ENCODE measurements around the gene NKAIN2.
"Not testable (repeated sequence)": the region's sequence is repeated elsewhere in the genome, so short reads cannot be mapped to it uniquely, and the experiment has no call there.

The NKAIN2 gene

GRCh38 chr6:123895346-123895745 is 91.7 kb downstream of the NKAIN2 start:
- peak; percentile 7 for DNase-seq (ENCODE audit: low spot score)

GRCh38 chr6:123895806-123896205 is 92.1 kb downstream of the NKAIN2 start:
- DNase-seq (ENCODE audit: low spot score), result no peak

GRCh38 chr6:123896869-123897268 is 93.2 kb downstream of the NKAIN2 start:
- DNase-seq (ENCODE audit: low spot score), result no peak

GRCh38 chr6:123897965-123898364 is 94.3 kb downstream of the NKAIN2 start:
- DNase-seq (ENCODE audit: low spot score), result no peak

GRCh38 chr6:123898665-123899064 is 95.0 kb downstream of the NKAIN2 start:
- DNase-seq (ENCODE audit: low spot score), result no peak

- DNase-seq (ENCODE audit: low spot score), result no peak
Measured at GRCh38 chr6:123899745-123900144, 96.1 kb downstream of the NKAIN2 start.

- DNase-seq (ENCODE audit: low spot score), result no peak
Measured at GRCh38 chr6:123901436-123901835, 97.8 kb downstream of the NKAIN2 start.

GRCh38 chr6:123902738-123903313 is 99.2 kb downstream of the NKAIN2 start:
- no peak for DNase-seq (ENCODE audit: low spot score)

- no peak for DNase-seq (ENCODE audit: low spot score)
Measured at GRCh38 chr6:123904228-123904627, 100.6 kb downstream of the NKAIN2 start.

- DNase-seq (ENCODE audit: low spot score), result no peak
Measured at GRCh38 chr6:123908797-123909196, 105.1 kb downstream of the NKAIN2 start.

GRCh38 chr6:123909989-123910388 is 106.3 kb downstream of the NKAIN2 start:
- no peak for DNase-seq (ENCODE audit: low spot score)

GRCh38 chr6:123913863-123914262 is 110.2 kb downstream of the NKAIN2 start:
- DNase-seq (ENCODE audit: low spot score), result no peak

- DNase-seq (ENCODE audit: low spot score), result not testable (repeated sequence)
Measured at GRCh38 chr6:123923379-123923778, 119.7 kb downstream of the NKAIN2 start.

- no peak for DNase-seq (ENCODE audit: low spot score)
Measured at GRCh38 chr6:123925350-123925749, 121.7 kb downstream of the NKAIN2 start.

- DNase-seq (ENCODE audit: low spot score), result no peak
Measured at GRCh38 chr6:123925842-123926399, 122.3 kb downstream of the NKAIN2 start.

- DNase-seq (ENCODE audit: low spot score), result no peak
Measured at GRCh38 chr6:123928529-123928928, 124.9 kb downstream of the NKAIN2 start.

- no peak for DNase-seq (ENCODE audit: low spot score)
Measured at GRCh38 chr6:123931928-123932327, 128.3 kb downstream of the NKAIN2 start.

GRCh38 chr6:123940551-123940950 is 136.9 kb downstream of the NKAIN2 start:
- no peak for DNase-seq (ENCODE audit: low spot score)

- DNase-seq (ENCODE audit: low spot score), result no peak
Measured at GRCh38 chr6:123941855-123942254, 138.2 kb downstream of the NKAIN2 start.

- no peak for DNase-seq (ENCODE audit: low spot score)
Measured at GRCh38 chr6:123945386-123945785, 141.7 kb downstream of the NKAIN2 start.

- no peak for DNase-seq (ENCODE audit: low spot score)
Measured at GRCh38 chr6:123953920-123954319, 150.3 kb downstream of the NKAIN2 start.

GRCh38 chr6:123956492-123957139 is 153.0 kb downstream of the NKAIN2 start:
- DNase-seq (ENCODE audit: low spot score), result no peak

- no peak for DNase-seq (ENCODE audit: low spot score)
Measured at GRCh38 chr6:123962508-123962907, 158.8 kb downstream of the NKAIN2 start.

GRCh38 chr6:123965894-123966293 is 162.2 kb downstream of the NKAIN2 start:
- DNase-seq (ENCODE audit: low spot score), result peak; percentile 17

Data from iPS-NIHi11 (cell line).